ENCODE measurements around the gene RERE. TPM values are rescaled to one million over a fixed set of nuclear protein-coding genes. Genes with fewer than 3 reads are reported as not detected.
"Not testable (repeated sequence)": the region's sequence is repeated elsewhere in the genome, so short reads cannot be mapped to it uniquely, and the experiment has no call there.

The RERE gene
- total RNA-seq, 1 donor from 2014 or later, result 50.7 TPM

DNA sequence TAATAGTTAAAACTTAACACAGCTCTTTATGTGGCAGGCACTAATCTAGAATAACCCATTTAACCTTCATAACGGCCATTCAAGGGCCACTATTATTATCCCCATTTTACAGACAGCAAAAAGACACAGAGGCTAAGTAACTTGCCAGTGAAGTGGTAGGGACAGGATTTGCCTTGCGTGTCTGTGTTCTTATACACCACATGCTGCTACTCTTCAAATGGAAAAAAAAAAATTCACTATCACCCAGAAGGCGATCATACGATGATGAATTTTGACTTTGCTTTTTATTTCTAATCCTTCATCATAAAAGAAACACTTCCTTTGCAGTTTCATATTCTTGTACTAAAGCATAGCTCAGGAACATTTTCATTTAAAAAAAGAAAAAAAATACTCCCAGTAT lies 65.5 kb downstream of the RERE start:
- DNase-seq, result no peak

DNA sequence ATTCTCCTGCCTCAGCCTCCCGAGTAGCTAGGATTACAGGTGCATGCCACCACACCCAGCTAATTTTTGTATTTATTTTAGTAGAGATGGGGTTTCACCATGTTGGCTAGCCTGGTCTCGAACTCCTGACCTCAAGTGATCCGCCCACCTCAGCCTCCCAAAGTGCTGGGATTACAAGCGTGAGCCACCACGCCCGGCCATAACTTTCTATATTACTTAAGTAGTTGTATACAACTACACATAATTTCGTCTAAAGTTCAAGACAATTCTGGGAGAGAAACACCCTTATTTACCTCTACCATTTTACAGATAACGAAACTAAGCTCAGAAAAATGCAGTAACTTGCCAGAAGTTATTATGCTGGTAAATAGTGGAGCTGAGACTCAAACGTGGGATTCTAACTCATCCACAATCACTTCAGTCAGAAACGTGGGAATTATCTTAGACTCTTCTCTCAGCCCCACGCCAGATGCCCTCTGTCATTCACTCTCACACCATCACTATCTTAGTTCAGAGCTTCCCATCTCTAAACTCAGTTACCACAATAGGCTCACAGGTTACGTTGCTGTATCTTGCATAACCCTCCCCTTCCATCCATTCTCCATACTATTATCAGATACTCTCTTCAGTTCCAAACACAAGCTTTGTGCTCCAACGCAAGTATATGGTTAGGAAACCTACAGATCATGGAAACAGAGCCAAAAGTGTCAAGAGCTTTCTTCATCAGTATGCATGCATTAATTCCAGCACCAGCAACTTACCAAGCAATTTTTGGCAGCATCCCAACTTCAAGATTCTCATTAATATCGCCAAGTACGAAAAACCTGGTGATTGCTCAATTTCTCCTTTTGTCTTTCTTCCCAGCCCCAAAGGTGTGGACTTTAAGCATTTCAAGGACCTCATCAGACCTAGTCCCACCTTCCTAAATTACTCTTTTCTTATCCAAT lies 69.3 kb downstream of the RERE start:
- no peak for DNase-seq

DNA sequence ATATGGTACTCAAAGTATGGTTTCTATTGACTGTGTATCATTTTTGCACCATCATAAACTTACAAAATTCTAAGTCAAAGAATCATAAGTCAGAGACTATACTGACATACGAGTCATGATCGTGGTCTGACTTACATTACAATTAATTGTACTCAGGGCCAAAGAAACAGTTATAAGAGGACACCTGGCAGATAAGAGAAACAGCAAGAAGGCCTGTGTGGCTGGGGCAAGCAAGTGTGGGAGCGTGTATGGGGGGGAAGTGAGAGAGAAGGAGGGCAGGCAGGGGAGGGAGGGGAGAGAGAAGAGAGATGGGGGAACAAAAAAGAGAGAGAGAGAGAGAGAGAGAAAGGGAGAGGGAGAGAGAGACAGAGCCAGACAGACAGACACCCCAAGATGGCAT lies 70.9 kb downstream of the RERE start:
- DNase-seq, result no peak

DNA sequence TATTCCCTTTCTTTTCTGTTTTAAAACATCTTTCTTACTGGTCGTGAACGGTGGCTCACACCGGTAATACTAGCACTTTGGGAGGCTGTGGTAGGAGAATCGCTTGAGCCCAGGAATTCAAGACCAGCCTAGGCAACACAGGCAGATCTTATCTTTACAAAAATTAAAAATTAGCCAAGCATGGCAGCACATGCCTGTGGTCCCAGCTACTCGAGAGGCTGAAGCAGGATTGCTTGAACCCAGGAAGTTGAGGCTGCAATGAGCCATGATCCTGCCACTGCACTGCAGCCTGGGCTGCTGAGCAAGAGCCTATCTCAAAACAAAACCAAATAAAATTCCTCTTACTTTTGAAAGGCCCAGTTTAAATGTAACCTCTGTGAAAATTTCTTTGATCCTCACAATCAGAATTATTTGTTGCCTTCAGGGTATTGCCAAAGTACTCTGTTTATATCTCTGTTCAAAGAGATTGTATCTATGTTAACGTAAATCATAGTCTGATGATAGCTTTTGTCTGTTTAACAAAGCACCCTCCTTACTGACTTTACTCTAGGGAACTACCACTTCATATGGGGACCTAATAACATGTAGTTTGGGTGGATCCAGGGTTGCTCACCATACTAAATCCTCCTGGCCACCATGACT lies 71.6 kb downstream of the RERE start:
- DNase-seq, result no peak

DNA sequence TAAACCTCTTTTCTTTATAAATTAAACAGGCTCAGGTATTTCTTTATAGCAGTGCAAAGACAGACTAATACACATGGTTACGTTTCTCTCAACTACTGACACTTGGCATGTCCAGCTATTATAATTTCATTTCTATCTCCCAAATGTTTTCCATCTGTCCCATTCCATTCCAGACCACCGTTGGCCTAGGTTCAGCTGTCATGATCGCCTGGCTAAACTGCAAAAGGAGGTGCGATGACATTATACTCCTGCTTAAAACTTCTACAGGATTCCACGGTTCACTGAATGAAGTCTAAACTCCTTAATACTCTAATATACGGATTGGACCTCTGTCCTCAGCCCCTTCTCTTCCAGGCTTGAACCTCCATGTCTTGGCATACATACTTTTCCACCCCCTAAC lies 72.1 kb downstream of the RERE start:
- DNase-seq, result no peak

DNA sequence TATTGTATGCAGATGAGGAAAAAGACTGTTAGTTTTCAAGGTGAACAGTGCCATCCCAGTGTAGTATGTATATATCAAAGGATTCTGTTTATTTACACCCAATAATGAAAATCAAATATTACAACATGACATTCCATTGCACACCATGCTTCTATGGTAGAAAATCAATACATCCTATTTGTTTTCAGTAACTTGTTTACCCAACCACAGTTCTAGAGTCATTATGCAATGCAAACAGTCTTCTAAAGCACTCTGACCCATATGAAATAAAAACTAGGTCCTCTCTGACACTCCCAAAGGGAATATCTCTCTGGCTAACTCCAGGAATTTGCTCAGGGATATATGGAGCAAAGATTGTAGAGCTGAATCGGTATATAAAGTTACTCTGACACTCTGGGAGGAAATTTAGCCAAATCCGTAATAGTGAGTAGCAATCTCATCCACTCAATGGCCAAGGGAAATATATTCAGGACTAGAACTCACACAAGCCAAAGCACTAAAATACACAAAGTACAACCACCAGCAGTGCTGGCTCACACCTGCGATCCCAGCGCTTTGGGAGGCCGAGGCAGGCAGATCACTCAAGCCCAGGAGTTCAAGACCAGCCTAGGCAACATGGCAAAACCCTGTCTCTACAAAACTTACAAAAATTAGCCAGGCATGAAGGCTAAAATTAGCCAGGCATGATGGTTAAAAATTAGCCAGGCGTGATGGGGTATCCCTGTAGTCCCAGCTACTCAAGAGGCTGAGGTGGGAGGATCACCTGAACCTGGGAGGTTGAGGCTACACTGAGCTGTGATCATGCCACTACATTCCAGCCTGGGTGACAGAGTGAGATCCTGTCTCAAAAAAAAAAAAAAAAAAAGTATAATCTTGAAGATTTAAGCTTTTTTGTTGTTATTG lies 75.2 kb downstream of the RERE start:
- no peak for DNase-seq

DNA sequence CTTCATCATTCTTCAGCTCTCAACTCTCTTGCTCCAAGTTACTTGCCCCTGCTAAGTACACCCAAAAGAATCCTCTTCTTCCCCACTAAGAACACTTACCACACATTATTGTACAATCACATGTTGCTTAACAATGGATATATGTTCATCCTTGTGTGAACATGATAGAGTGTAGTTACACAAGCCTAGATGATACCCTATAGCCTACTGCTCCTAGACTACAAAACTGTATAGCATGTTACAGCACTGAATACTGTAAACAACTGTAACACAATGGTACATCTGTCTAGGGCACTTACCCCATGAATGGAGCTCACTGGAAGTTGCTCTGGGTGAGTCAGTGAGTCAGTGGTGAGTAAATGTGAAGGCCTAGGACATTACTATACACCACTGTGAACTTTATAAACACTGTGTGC lies 77.4 kb downstream of the RERE start:
- DNase-seq, result peak; percentile 78

DNA sequence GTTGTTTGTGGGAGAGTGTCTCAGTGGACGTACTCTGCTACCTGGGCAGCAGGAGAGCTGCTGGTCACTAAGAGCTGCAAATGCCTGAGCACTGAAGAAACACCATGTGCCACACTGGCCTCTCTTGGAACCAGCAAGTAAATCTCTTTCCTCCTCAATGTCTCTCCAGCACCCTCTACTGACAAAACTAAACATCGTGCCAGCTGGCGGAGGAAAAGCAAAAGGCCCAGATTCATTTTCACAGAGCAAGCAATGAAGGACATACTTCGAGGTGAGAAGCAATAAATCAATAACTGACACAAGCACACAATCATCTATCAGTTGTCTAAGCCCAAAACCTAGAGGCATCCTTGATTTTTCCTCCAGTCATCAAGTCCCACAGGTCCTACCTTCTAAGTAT lies 78.1 kb downstream of the RERE start:
- DNase-seq, result no peak

DNA sequence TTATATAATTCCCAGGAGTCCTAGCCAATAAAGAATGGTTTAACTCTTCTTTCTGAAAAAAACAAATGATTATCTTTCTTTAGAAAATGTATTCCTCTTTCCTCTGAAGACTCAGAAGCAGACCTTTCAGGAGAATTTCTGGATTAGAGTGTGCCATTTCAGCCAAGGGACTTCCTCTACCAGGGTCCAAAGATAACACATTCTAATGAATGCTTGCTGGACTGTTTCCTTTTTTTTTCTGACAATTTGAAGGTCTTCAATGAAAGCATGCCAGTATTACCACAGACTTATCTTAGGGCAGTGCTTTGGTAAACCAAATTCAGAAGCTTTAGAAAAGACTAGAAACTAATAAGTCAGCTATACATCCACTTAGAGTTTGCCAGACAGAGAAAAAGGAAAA lies 80.5 kb downstream of the RERE start:
- peak; percentile 45 for DNase-seq

DNA sequence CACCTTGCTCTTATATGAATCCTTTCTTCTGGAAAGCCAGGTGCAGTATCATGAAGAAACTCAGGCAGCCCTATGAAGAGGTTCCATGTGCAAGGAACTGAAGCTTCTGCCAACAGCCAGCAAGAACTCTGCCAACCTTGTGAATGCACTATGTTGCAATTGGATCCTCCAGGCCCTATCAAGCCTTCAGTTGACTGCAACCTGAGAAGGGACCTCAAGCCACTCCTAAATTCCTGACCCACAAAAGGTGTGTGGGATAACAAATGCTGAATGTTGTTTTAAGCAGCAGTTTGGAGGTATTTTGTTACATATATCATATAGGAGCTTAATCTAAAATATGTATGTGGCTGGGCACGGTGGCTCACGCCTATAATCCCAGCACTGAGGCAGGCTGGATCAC lies 84.0 kb downstream of the RERE start:
- no peak for DNase-seq

DNA sequence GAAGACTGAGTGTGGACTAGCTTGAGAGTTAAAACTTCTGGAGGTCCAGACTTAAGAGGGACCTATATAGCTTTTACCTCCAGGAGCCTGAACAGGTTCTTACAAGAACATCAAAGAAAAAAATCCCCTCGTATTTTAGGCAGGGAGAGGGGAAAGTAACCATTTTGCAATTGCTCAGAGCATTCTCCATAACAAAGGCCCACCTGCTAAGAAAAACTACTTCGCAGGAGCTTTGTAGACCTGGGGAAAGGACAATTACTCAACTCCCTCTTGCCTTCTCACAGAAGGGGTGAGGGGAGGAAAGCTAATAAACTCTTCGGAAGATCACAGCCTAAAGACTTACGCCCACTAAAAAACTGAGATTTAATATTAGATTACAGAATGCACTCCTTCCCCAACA lies 86.3 kb downstream of the RERE start:
- DNase-seq, result no peak

DNA sequence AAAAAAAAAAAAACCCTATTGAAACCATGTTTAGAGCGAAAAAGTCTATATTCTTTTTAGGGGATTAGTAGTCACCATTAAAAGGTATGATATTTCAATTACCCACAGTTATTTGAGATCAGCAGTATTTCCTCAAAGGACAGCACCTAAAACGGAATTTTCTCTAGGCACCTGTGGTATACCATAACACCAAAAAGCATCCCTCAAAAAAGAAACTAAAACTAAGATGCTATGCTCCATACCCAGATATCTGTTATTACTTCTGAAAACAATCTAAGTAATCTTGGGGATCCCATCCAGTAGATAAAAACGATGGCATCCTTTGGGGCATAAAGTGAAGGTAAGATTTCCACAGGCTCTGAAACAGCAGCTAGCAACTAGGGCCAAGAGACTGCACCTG lies 89.0 kb downstream of the RERE start:
- no peak for DNase-seq

DNA sequence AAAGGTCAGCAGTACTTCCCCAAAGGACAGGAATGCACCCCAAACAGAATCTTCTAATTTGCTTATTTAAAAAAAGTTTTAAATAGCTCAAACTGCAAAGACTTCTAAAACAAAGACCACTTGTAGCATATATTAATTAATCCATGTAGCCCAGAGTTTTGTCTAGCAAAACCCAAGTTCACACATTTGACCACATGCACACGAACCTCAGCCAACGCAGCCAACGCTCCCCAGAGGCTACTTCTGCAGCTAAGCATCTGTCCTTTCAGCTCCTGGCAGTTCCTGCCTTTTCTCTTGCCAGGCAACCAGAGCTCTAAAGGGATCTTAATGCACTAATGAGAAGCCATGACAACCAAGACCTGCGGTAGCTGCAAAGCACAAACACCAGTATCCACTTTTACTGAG lies 89.6 kb downstream of the RERE start:
- DNase-seq, result no peak

DNA sequence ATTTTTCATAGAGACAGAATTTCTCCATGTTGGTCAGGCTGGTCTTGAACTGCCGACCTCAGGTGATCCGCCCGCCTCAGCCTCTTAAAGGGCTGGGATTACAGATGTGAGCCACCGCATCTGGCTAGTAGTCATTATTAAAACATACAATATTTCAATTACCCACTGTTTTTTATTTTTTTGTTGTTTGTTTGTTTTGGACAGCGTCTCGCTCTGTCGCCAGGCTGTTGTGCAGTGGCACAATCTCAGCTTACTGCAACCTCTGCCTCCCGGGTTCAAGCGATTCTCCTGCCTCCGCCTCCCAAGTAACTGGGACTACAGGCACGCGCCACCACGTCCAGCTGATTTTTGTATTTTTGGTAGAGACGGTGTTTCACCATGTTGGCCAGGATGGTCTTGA lies 90.1 kb downstream of the RERE start:
- not testable (repeated sequence) for DNase-seq

DNA sequence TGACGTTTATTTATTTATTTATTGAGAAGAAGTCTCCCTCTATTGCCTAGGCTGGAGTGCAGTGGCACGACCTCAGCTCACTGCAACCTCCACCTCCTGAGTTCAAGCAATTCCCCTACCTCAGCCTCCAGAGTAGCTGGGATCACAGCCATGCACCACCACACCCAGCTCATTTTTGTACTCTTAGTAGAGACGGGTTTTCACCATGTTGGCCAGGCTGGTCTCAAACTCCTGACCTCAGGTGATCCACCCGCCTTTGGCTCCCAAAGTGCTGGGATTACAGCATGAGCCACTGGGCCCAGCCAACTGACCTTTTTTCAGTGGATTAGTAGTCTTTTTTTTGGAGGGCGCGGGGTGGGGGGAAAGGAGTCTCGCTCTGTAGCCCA lies 90.6 kb downstream of the RERE start:
- not testable (repeated sequence) for DNase-seq

DNA sequence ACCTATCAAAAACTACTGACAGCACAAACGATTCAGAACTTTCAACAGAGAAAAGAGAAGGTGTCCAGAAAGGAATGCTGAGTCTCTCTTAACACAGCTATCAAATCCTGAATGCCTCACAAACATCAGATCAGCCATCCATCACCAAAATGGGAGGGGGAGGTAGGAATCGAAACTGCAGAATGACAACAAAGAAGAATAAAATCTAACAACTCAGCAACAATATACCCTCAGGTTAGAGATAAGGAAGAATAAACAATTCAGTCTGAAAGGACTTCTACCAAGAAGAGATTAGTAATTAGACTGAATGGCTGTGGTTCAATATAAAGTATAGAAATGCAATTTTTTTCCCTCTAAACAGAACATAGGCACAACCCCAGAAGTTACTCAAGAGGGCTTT lies 94.4 kb downstream of the RERE start:
- DNase-seq, result no peak

DNA sequence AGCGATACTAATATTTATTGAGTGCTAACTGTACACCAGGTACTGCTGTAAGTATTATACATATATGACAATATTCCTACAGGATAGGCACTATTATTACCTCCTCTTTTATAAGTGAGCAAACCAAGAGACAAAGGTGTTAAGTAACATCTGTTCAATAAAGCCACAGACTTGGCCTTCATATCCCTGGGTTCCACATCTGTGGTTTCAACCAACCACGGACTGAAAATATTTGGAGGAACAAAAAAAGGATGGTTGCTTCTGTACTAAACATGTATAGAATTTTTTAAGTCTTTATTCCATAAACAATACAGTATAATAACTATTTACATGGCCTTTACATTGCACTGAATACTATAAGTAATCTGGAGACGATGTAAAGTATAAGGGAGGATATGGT lies 95.1 kb downstream of the RERE start:
- DNase-seq, result no peak

DNA sequence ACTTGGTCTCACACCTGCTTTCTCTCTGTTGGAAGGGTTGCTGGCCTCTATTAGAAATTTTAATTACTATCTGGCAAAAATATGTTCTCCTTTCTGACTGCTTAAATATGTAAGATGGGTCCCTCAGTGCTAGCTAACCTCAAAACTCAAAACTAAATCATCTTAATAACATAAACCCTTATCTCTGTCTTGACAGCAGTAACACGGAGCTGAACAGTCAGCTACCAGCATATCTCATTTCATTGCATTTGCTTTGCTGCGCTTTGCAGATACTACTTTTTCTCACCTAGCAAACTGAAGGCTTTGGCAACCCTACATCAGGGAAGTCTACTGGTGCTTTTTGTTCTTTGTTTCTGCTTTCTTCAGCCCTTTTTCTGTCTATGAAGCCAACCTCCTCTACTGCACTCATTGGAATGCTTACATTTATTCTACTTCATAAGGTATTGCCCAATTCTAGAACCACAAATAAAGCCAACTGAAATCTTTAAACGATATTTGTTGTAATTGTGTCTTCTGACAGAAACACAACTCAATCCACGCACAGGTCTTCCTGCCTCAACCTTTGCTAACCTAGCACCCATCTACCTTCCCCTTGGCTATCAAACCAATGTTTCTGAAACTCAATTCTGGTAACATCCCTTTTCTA lies 95.6 kb downstream of the RERE start:
- DNase-seq, result no peak

DNA sequence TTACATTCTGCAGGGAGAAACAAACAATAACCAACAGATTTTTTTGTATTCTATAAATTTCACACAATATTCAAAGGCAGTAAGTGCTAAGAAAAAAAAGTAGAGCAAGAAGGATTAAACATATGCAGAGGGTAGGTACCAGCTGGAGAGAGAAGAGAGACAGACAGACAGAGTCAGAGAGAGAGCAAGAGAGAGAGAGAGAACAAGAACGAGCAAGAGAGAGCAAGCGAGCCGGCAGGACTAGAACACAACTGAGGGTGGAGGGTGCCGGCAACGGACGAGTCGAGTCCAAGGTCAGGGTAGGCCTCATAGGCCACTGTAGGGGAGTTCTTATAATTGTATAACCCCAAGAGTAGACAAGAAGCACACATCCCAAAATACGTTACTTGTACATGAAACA lies 97.1 kb downstream of the RERE start:
- no peak for DNase-seq

DNA sequence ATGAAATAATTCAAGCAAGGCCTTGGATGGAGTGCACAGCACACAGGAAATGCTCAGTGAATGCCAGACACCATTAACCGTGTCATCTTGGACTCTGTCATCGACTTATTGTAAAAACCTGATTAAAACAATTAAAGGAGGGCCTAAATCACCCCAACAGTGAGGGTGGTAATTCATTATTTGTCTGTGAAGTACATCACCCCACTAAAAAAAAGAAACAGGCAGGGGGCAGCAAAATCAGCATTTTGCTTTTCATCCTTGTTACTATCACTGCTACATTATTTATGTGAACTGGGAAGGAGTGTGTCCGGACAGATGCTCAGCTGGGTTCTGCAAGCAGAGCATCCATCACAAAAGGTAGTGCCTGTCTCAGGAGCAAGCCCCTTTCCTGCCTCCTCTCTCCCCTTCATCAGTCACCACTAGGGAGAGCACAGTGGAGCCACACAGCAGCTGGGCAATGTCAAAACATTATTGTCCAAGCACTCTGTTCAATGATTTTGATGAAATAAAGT lies 98.5 kb downstream of the RERE start:
- DNase-seq, result no peak

DNA sequence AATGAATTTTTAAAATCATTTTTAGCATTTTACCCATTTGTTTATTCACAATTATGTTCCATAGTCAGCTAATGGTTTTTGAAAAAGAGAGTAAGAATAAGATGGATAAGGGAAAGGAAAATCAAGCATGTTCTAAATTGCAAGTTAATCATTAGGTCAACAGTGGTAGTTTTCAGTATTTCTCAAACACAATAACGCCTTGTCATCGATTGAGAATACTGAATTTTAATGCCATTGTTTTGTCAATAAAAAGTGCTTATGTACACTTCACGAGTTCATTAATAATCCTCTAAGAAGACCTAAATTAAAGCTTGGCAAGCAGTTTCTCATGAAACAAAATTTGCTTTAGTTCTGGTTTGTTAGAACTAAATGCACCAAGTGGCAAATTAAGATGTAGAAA lies 100.3 kb downstream of the RERE start:
- DNase-seq, result no peak

DNA sequence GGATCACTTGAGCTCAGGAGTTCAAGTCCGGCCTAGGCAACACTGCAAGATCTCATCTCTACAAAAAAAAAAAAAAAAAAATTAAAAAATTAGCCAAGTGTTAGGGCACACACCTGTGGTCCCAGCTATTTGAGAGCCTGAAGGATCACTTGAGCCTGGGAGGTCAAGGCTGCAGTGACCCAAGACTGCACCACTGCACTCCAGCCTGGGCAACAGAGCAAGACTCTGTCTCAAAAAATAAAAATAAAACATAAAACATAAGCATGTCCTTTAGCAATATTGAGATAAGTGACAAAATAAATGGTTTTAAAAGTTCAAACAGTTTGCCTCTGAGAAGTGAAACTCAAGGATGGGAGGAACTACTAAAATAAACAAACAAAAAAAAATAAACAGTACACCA lies 101.2 kb downstream of the RERE start:
- DNase-seq, result no peak

DNA sequence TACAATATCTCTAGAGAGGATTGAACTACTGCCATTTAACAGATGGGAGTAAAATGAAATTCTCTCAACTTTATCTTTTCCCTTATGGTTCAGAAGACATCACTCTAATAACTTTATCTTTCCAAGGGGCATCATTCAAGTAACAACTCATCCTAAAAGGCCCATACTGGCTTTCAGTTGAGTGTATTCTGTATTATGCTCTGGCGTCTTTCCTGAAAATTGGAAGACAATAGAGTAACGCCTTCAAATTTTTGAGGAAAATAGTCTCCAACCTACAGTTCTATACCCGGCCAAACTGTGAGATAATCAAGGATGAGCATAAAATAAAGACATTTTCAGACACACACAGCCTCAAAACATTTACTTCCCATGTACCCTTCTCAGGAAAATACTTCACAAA lies 103.3 kb downstream of the RERE start:
- DNase-seq, result no peak
